GM19193 (cell line): ENCODE data around the gene COL6A1.

Source experiments
- POLR2A ChIP-seq: IDR thresholded peaks from 4 replicates; pipeline ENCODE4 v1.6.1; 2011; ENCODE audit not compliant: insufficient read depth, insufficient read length; ENCODE audit errors: extremely low read depth

Gene COL6A1

GRCh38 chr21:45952974-45953373 lies 28.6 kb upstream of the COL6A1 start:
- TF ChIP-seq POLR2A, result no peak

- TF ChIP-seq POLR2A, result no peak
Measured at GRCh38 chr21:45954261-45954660, 27.3 kb upstream of the COL6A1 start.

GRCh38 chr21:45954921-45955320 lies 26.6 kb upstream of the COL6A1 start:
- no peak for TF ChIP-seq POLR2A

GRCh38 chr21:45957551-45957950 lies 24.0 kb upstream of the COL6A1 start:
- no peak for TF ChIP-seq POLR2A

- TF ChIP-seq POLR2A, result no peak
Measured at GRCh38 chr21:45957981-45958600, 23.5 kb upstream of the COL6A1 start.

- TF ChIP-seq POLR2A, result no peak
Measured at GRCh38 chr21:45959182-45959581, 22.4 kb upstream of the COL6A1 start.

GRCh38 chr21:45959779-45960390 lies 21.7 kb upstream of the COL6A1 start:
- TF ChIP-seq POLR2A, result no peak

GRCh38 chr21:45962531-45963231 lies 18.9 kb upstream of the COL6A1 start:
- no peak for TF ChIP-seq POLR2A

GRCh38 chr21:45963232-45963570 lies 18.4 kb upstream of the COL6A1 start:
- TF ChIP-seq POLR2A, result no peak

GRCh38 chr21:45964649-45965048 lies 16.9 kb upstream of the COL6A1 start:
- TF ChIP-seq POLR2A, result no peak

- no peak for TF ChIP-seq POLR2A
Measured at GRCh38 chr21:45965084-45965809, 16.3 kb upstream of the COL6A1 start.

GRCh38 chr21:45966791-45967394 lies 14.7 kb upstream of the COL6A1 start:
- no peak for TF ChIP-seq POLR2A

- no peak for TF ChIP-seq POLR2A
Measured at GRCh38 chr21:45969921-45970673, 11.5 kb upstream of the COL6A1 start.

GRCh38 chr21:45970674-45971615 lies 10.6 kb upstream of the COL6A1 start:
- no peak for TF ChIP-seq POLR2A
